Activated CD4-positive, alpha-beta T cell treated with anti-CD3 and anti-CD28 coated beads for 36 hours (primary cell): ENCODE data around the gene EPHB6. TPM values are rescaled to one million over a fixed set of nuclear protein-coding genes. Genes with fewer than 3 reads are reported as not detected.

Experiments
- ATAC-seq: fragments of 200-7000 bp; cut with Tn5 transposase; one replicate; pipeline ENCODE4 v1.10.0; 2021; ENCODE audit warnings: mild to moderate bottlenecking, moderate library complexity
- CTCF ChIA-PET: fragments of 350-600 bp; sonication (Branson Sonifier 250); formaldehyde crosslinking; loops from one replicate; lab custom pipeline; 2021; ENCODE audit warnings: antibody characterized with exemption; lab: Charles Lee
- POLR2A ChIA-PET: fragments of 350-600 bp; sonication (Branson Sonifier 250); formaldehyde crosslinking; loops from one replicate; lab custom pipeline; 2021; ENCODE audit warnings: antibody characterized with exemption, inconsistent platforms; lab: Charles Lee
- DNase-seq: peaks from one replicate; pipeline ENCODE4 v3.0.0-alpha.2; 2020
- H3K27ac Mint-ChIP-seq: one replicate; pipeline ENCODE4 v1.8.0; 2021; ENCODE audit warnings: mixed read lengths
- H3K27me3 Mint-ChIP-seq: one replicate; pipeline ENCODE4 v1.8.0; 2021; ENCODE audit warnings: mixed read lengths
- H3K36me3 Mint-ChIP-seq: one replicate; pipeline ENCODE4 v1.8.0; 2021; ENCODE audit warnings: low read depth, mixed read lengths
- H3K4me1 Mint-ChIP-seq: one replicate; pipeline ENCODE4 v1.8.0; 2021; ENCODE audit warnings: mixed read lengths
- H3K4me3 Mint-ChIP-seq: one replicate; pipeline ENCODE4 v1.8.0; 2021; ENCODE audit warnings: mild to moderate bottlenecking, moderate library complexity, mixed read lengths
- H3K9me3 Mint-ChIP-seq: one replicate; pipeline ENCODE4 v1.8.0; 2021; ENCODE audit warnings: low read depth, mixed read lengths
- intact Hi-C, 2 experiments: fragments of 100-400 bp; cut with DNase I in 1 of 2; cut with micrococcal nuclease in 1 of 2; formaldehyde crosslinking; loops; one replicate each; pipeline versions ENCODE4 v1.14.2 to v1.15.1; 2022 to 2024; cut with DNase I, micrococcal nuclease
- total RNA-seq, 2 experiments: library from RNA; stranded (reverse); gene quantifications; one replicate each; pipeline ENCODE4 v1.2.3, GENCODE V29; 2021

EPHB6 gene
- total RNA-seq, 2 experiments from 2014 or later, result 14.7 to 15.1 TPM

GRCh38 chr7:142855114-142855743 is 353 bp downstream of the EPHB6 start:
- no peak for ATAC-seq
- H3K4me3 Mint-ChIP-seq, result peak overlapping the region; percentile 96
- ChIA-PET POLR2A (interaction anchor here (0.6 kb wide), 1 partner anchor 95 kb away, joined by 6 read pairs; no protein-coding TSS in a partner anchor), CTCF (interaction anchor here (0.7 to 7.8 kb wide), 10 partner anchors 10 to 532 kb away, joined by 3 to 42 read pairs (median 5); no protein-coding TSS in a partner anchor)
- peaks cover 30% of the 10 kb centered on the region for H3K4me1 Mint-ChIP-seq
- intact Hi-C loops, result loop anchor here (2.0 to 10.0 kb wide), 3 partner anchors 26 to 880 kb away; partner anchors contain the start of gene TAS2R38 (in 1 of the 2)
- H3K27me3 Mint-ChIP-seq, result no peaks in the 10 kb centered on the region
- DNase-seq, result peak; percentile 27
- H3K9me3 Mint-ChIP-seq, result no peaks in the 10 kb centered on the region
- H3K27ac Mint-ChIP-seq, result no peak overlapping the region
- H3K36me3 Mint-ChIP-seq, result no peaks in the 10 kb centered on the region

- Mint-ChIP-seq H3K4me1 (peaks cover 27% of the 10 kb centered on the region), H3K36me3 (no peaks in the 10 kb centered on the region), H3K9me3 (no peaks in the 10 kb centered on the region), H3K27ac (peak overlapping the region; percentile 23), H3K4me3 (peak overlapping the region; percentile 96), H3K27me3 (no peaks in the 10 kb centered on the region)
- ChIA-PET POLR2A (interaction anchor here (0.6 kb wide), 1 partner anchor 95 kb away, joined by 6 read pairs; no protein-coding TSS in a partner anchor), CTCF (interaction anchor here (0.6 to 7.8 kb wide), 11 partner anchors 9 to 384 kb away, joined by 3 to 42 read pairs (median 4); no protein-coding TSS in a partner anchor)
- intact Hi-C loops, result loop anchor here (2.0 to 10.0 kb wide), 3 partner anchors 25 to 881 kb away; partner anchors contain the start of gene TAS2R38 (in 1 of the 2)
- ATAC-seq, result no peak
- no peak for DNase-seq
These were observed 1.1 kb downstream of the EPHB6 start for GRCh38 chr7:142855756-142856564.

- H3K4me3 Mint-ChIP-seq, result peak overlapping the region; percentile 96
- CTCF ChIA-PET, result interaction anchor here (0.8 to 7.8 kb wide), 5 partner anchors 8 to 253 kb away, joined by 3 to 42 read pairs (median 6); no protein-coding TSS in a partner anchor
- no peak for ATAC-seq
- H3K36me3 Mint-ChIP-seq, result no peaks in the 10 kb centered on the region
- H3K27ac Mint-ChIP-seq, result no peak overlapping the region
- H3K4me1 Mint-ChIP-seq, result peaks cover 27% of the 10 kb centered on the region
- POLR2A ChIA-PET, result no interaction called here
- intact Hi-C loops, result loop anchor here in 1 of 2 experiments (10.0 kb wide), 1 partner anchor 882 kb away; the partner anchor contains the start of gene TAS2R38
- DNase-seq, result no peak
- no peaks in the 10 kb centered on the region for H3K9me3 Mint-ChIP-seq
- no peaks in the 10 kb centered on the region for H3K27me3 Mint-ChIP-seq
These were observed 1.8 kb downstream of the EPHB6 start for GRCh38 chr7:142856565-142857245.

GRCh38 chr7:142857625-142858024 is 2.7 kb downstream of the EPHB6 start:
- H3K9me3 Mint-ChIP-seq, result no peaks in the 10 kb centered on the region
- CTCF ChIA-PET, result interaction anchor here (0.6 to 7.8 kb wide), 6 partner anchors 16 to 469 kb away, joined by 3 to 42 read pairs (median 3); no protein-coding TSS in a partner anchor
- POLR2A ChIA-PET, result no interaction called here
- intact Hi-C loops, result loop anchor here in 1 of 2 experiments (10.0 kb wide), 1 partner anchor 883 kb away; the partner anchor contains the start of gene TAS2R38
- H3K4me3 Mint-ChIP-seq, result peak overlapping the region; percentile 12
- ATAC-seq (no peak), DNase-seq (no peak)
- H3K4me1 Mint-ChIP-seq, result peaks cover 27% of the 10 kb centered on the region
- no peaks in the 10 kb centered on the region for H3K27me3 Mint-ChIP-seq
- no peak overlapping the region for H3K27ac Mint-ChIP-seq
- H3K36me3 Mint-ChIP-seq, result no peaks in the 10 kb centered on the region

- POLR2A ChIA-PET, result interaction anchor here (0.6 kb wide), 1 partner anchor 250 kb away, joined by 4 read pairs; no protein-coding TSS in a partner anchor
- H3K4me3 Mint-ChIP-seq, result no peak overlapping the region
- no peaks in the 10 kb centered on the region for H3K27me3 Mint-ChIP-seq
- H3K9me3 Mint-ChIP-seq, result no peaks in the 10 kb centered on the region
- CTCF ChIA-PET, result interaction anchor here (1.1 to 7.8 kb wide), 4 partner anchors 14 to 356 kb away, joined by 3 to 42 read pairs (median 5); no protein-coding TSS in a partner anchor
- DNase-seq, result no peak
- H3K4me1 Mint-ChIP-seq, result peaks cover 23% of the 10 kb centered on the region
- ATAC-seq, result no peak
- H3K27ac Mint-ChIP-seq, result no peak overlapping the region
- intact Hi-C loops, result loop anchor here in 1 of 2 experiments (10.0 kb wide), 1 partner anchor 885 kb away; the partner anchor contains the start of gene TAS2R38
- H3K36me3 Mint-ChIP-seq, result peaks cover 5% of the 10 kb centered on the region
These were observed 4.5 kb downstream of the EPHB6 start for GRCh38 chr7:142859411-142859810.

- Mint-ChIP-seq H3K9me3 (no peaks in the 10 kb centered on the region), H3K27ac (no peak overlapping the region), H3K36me3 (peaks cover 5% of the 10 kb centered on the region), H3K4me1 (peaks cover 23% of the 10 kb centered on the region), H3K27me3 (no peaks in the 10 kb centered on the region), H3K4me3 (no peak overlapping the region)
- ChIA-PET POLR2A (interaction anchor here (0.6 kb wide), 1 partner anchor 251 kb away, joined by 4 read pairs; no protein-coding TSS in a partner anchor), CTCF (interaction anchor here (1.0 to 7.8 kb wide), 7 partner anchors 8 to 355 kb away, joined by 3 to 42 read pairs (median 4); no protein-coding TSS in a partner anchor)
- DNase-seq, result no peak
- intact Hi-C loops, result loop anchor here in 1 of 2 experiments (10.0 kb wide), 1 partner anchor 885 kb away; the partner anchor contains the start of gene TAS2R38
- ATAC-seq, result no peak
These were observed 5.0 kb downstream of the EPHB6 start for GRCh38 chr7:142859829-142860228.

GRCh38 chr7:142860968-142861367 is 6.1 kb downstream of the EPHB6 start:
- peaks cover 5% of the 10 kb centered on the region for H3K36me3 Mint-ChIP-seq

GRCh38 chr7:142862351-142862750 is 7.5 kb downstream of the EPHB6 start:
- peaks cover 5% of the 10 kb centered on the region for H3K36me3 Mint-ChIP-seq
- ATAC-seq (no peak), DNase-seq (no peak)
- CTCF ChIA-PET, result interaction anchor here (0.9 to 7.8 kb wide), 5 partner anchors 8 to 51 kb away, joined by 3 to 42 read pairs (median 5); no protein-coding TSS in a partner anchor
- H3K27ac Mint-ChIP-seq, result no peak overlapping the region
- H3K4me3 Mint-ChIP-seq, result no peak overlapping the region
- no peaks in the 10 kb centered on the region for H3K9me3 Mint-ChIP-seq
- intact Hi-C loops, result no loop called here
- POLR2A ChIA-PET, result no interaction called here
- H3K27me3 Mint-ChIP-seq, result no peaks in the 10 kb centered on the region
- peaks cover 7% of the 10 kb centered on the region for H3K4me1 Mint-ChIP-seq

More at GRCh38 chr7:142860968-142861367, 6.1 kb downstream of the EPHB6 start:
- ChIA-PET POLR2A (no interaction called here), CTCF (interaction anchor here (0.6 to 7.8 kb wide), 9 partner anchors 9 to 1782 kb away, joined by 3 to 42 read pairs (median 4); no protein-coding TSS in a partner anchor)
- intact Hi-C loops, result no loop called here
- no peak overlapping the region for H3K27ac Mint-ChIP-seq
- ATAC-seq, result no peak
- H3K27me3 Mint-ChIP-seq, result no peaks in the 10 kb centered on the region
- H3K4me3 Mint-ChIP-seq, result no peak overlapping the region
- peaks cover 17% of the 10 kb centered on the region for H3K4me1 Mint-ChIP-seq
- H3K9me3 Mint-ChIP-seq, result no peaks in the 10 kb centered on the region
- no peak for DNase-seq

GRCh38 chr7:142862786-142863400 is 8.0 kb downstream of the EPHB6 start:
- Mint-ChIP-seq H3K27me3 (no peaks in the 10 kb centered on the region), H3K9me3 (no peaks in the 10 kb centered on the region), H3K4me1 (peaks cover 4% of the 10 kb centered on the region), H3K4me3 (no peak overlapping the region), H3K27ac (no peak overlapping the region), H3K36me3 (peaks cover 5% of the 10 kb centered on the region)
- DNase-seq (no peak), ATAC-seq (no peak)
- POLR2A ChIA-PET, result interaction anchor here (0.6 kb wide), 1 partner anchor 215 kb away, joined by 4 read pairs; no protein-coding TSS in a partner anchor
- intact Hi-C loops, result no loop called here
- CTCF ChIA-PET, result interaction anchor here (0.6 to 7.8 kb wide), 6 partner anchors 9 to 365 kb away, joined by 3 to 42 read pairs (median 5); no protein-coding TSS in a partner anchor
